GM23338 (cell line): ENCODE data around the gene CYFIP2. TPM values are rescaled to one million over a fixed set of nuclear protein-coding genes. Genes with fewer than 3 reads are reported as not detected.
A peak's percentile ranks its signal among the peaks of the same experiment; 100 is the strongest.

Experiments
- ATAC-seq: fragments of 200-7000 bp; cut with Tn5 transposase; 3 replicates; pipeline ENCODE4 v1.9.1; 2020
- DNase-seq: peaks from one replicate; pipeline ENCODE4 v3.0.0-alpha.2; 2015; ENCODE audit warnings: low spot score
- H2AFZ ChIP-seq: fragments of 200-600 bp; sonication (generic); 2 replicates; pipeline ENCODE4 v1.8.0; 2016; ENCODE audit warnings: antibody characterized with exemption, mild to moderate bottlenecking, moderate library complexity
- H3F3A ChIP-seq: fragments of 200-600 bp; sonication (generic); replicated peaks from 2 replicates; pipeline ENCODE4 v1.8.0; 2017; ENCODE audit warnings: antibody characterized with exemption, mixed run types, low read depth
- H3K27ac ChIP-seq: fragments of 200-600 bp; sonication (generic); 2 replicates; pipeline ENCODE4 v1.6.1; 2016; ENCODE audit warnings: low read depth
- H3K27me3 ChIP-seq: fragments of 200-600 bp; sonication (generic); 2 replicates; pipeline ENCODE4 v1.8.0; 2016; ENCODE audit warnings: mild to moderate bottlenecking, mixed run types, moderate library complexity; ENCODE audit not compliant: insufficient read depth
- H3K36me3 ChIP-seq: fragments of 200-600 bp; sonication (generic); 2 replicates; pipeline ENCODE4 v1.8.0; 2016; ENCODE audit warnings: mild to moderate bottlenecking; ENCODE audit not compliant: insufficient read depth
- H3K4me1 ChIP-seq: fragments of 200-600 bp; sonication (generic); 2 replicates; pipeline ENCODE4 v1.8.0; 2016; ENCODE audit warnings: mild to moderate bottlenecking, moderate library complexity; ENCODE audit not compliant: insufficient read depth
- H3K4me2 ChIP-seq: fragments of 200-600 bp; sonication (generic); 2 replicates; pipeline ENCODE4 v1.7.1; 2017; ENCODE audit warnings: mixed run types
- H3K4me3 ChIP-seq: fragments of 200-600 bp; sonication (generic); 2 replicates; pipeline ENCODE4 v1.6.1; 2016; ENCODE audit warnings: mixed run types
- H3K79me2 ChIP-seq: fragments of 200-600 bp; sonication (generic); replicated peaks from 2 replicates; pipeline ENCODE4 v1.8.0; 2017; ENCODE audit warnings: mild to moderate bottlenecking; ENCODE audit not compliant: insufficient read depth
- H3K9me2 ChIP-seq: fragments of 200-600 bp; sonication (generic); 2 replicates; pipeline ENCODE4 v1.8.0; 2017; ENCODE audit not compliant: insufficient read depth
- H4K20me1 ChIP-seq: fragments of 200-600 bp; sonication (generic); replicated peaks from 2 replicates; pipeline ENCODE4 v1.8.0; 2017; ENCODE audit warnings: mild to moderate bottlenecking; ENCODE audit not compliant: insufficient read depth
- H3K27ac Mint-ChIP-seq: 2 replicates; pipeline ENCODE4 v1.8.0; 2020; ENCODE audit warnings: inconsistent platforms, mild to moderate bottlenecking, moderate library complexity, mixed read lengths
- H3K27me3 Mint-ChIP-seq: 3 replicates; pipeline ENCODE4 v1.8.0; 2022; ENCODE audit warnings: low read depth, mild to moderate bottlenecking, moderate library complexity, mixed read lengths, inconsistent platforms; ENCODE audit not compliant: insufficient read depth, poor library complexity
- H3K36me3 Mint-ChIP-seq: 3 replicates; pipeline ENCODE4 v1.8.0; 2021; ENCODE audit warnings: low read depth, mild to moderate bottlenecking, inconsistent platforms, moderate library complexity, mixed read lengths
- H3K4me1 Mint-ChIP-seq: 3 replicates; pipeline ENCODE4 v1.8.0; 2020; ENCODE audit warnings: mild to moderate bottlenecking, inconsistent platforms, mixed read lengths
- H3K4me3 Mint-ChIP-seq: 3 replicates; pipeline ENCODE4 v1.8.0; 2021; ENCODE audit warnings: moderate library complexity, mild to moderate bottlenecking, inconsistent platforms, mixed read lengths
- H3K9me3 Mint-ChIP-seq: 3 replicates; pipeline ENCODE4 v1.8.0; 2020; ENCODE audit warnings: moderate library complexity, mild to moderate bottlenecking, inconsistent platforms, mixed read lengths
- CREB1 ChIP-seq: fragments of 250-450 bp; sonication (Bioruptor Pico); IDR thresholded peaks from 2 replicates; pipeline ENCODE4 v1.5.0; 2020; ENCODE audit warnings: low read depth, mild to moderate bottlenecking, moderate library complexity
- EZH2 ChIP-seq: fragments of 200-600 bp; sonication (generic); IDR thresholded peaks from one replicate; pipeline ENCODE4 v1.8.0; 2017; ENCODE audit warnings: antibody characterized with exemption, mild to moderate bottlenecking, low read depth; ENCODE audit not compliant: unreplicated experiment
- EZH2phosphoT487 ChIP-seq: fragments of 200-600 bp; sonication (generic); IDR thresholded peaks from one replicate; pipeline ENCODE4 v1.8.1; 2018; ENCODE audit warnings: antibody characterized with exemption; ENCODE audit not compliant: unreplicated experiment
- JUNB ChIP-seq: IDR thresholded peaks from one replicate; pipeline ENCODE4 v1.6.1; 2016; ENCODE audit warnings: antibody characterized with exemption; ENCODE audit not compliant: unreplicated experiment
- POLR2AphosphoS5 ChIP-seq: IDR thresholded peaks from 2 replicates; pipeline ENCODE4 v1.6.1; 2016; ENCODE audit warnings: antibody characterized with exemption, low read depth
- ZNF114 ChIP-seq: fragments of 250-450 bp; sonication (Bioruptor Pico); IDR thresholded peaks from 2 replicates; pipeline ENCODE4 v1.5.0; 2020; ENCODE audit warnings: mild to moderate bottlenecking, moderate library complexity
- ZNF331 ChIP-seq: fragments of 250-450 bp; sonication (Bioruptor Pico); IDR thresholded peaks from 2 replicates; pipeline ENCODE4 v1.5.0; 2020; ENCODE audit warnings: low read depth, mild to moderate bottlenecking, moderate library complexity
- ZNF462 ChIP-seq: fragments of 250-450 bp; sonication (Bioruptor Pico); IDR thresholded peaks from 2 replicates; pipeline ENCODE4 v1.5.0; 2020; ENCODE audit warnings: mild to moderate bottlenecking, moderate library complexity
- polyA plus RNA-seq: library from polyadenylated mRNA; unstranded; fragments of >200 nt; fragmentation: Nextera tagmentation; extraction: Ambion mirVana; gene quantifications from 2 replicates; pipeline ENCODE4 v1.2.1, GENCODE V29; 2016
- total RNA-seq: library from RNA; depleted of rRNA; stranded (reverse); fragments of >200 nt; shearing (Covaris generic); gene quantifications from 2 replicates; pipeline ENCODE4 v1.2.3, GENCODE V29; 2014
- TF ChIP-seq, protein P1 (sequence below), 2 experiments: fragments of 200-600 bp in 1 of 2; sonication (generic) in 1 of 2; conservative IDR thresholded peaks; 2 replicates each; pipeline versions ENCODE4 v1.5.1 to v1.6.1; 2016 to 2017; ENCODE audit warnings: antibody characterized with exemption in 2 of 2, low read depth in 2 of 2, mild to moderate bottlenecking in 2 of 2, moderate library complexity in 1 of 2

Gene CYFIP2
- total and polyA plus RNA-seq, 2 experiments from 2014 or later = 54.1 to 98.4 TPM

DNA sequence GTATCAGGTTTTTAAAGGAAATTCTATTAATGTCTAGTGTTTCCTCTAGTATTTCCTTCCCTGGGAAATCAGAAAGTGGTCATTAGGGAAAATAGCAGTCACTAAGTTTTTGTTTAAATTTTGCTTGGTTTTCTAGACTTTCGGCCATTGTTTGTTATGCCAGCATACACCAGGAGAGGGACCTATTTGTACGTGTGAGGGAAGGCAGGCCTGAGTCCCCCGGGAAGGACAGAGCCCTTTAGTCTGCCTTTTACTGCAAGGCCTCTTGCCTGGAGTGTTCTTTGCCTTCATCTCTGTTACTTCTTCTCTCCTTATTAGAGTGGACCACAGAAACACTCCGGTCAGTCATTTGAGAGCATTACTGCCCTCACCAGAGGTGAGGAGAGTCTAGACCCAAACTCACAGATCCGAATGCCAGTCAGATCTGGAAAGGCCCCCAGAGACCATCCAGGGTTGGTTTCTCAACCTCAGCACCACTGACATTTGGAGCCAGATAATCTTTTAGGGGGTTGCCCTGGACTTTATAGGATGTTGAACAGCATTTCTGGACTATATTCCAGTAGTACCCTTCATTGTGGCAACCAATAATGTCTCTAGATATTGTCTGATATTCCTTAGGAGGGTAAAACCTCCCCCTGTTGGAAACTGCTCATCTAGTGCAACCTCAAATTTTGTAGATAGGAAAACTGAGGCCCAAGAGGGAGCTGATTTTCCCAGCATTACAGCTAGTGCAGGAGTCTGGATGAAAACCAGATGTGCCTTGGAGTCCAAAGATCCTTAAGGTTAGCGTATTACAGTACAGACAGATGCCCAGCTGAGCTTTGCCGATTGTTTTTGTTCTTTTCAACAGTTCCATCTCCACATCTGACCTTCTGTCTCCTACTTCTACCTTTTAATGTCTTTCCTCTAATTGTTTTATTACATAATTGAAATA is 101.1 kb downstream of the CYFIP2 start:
- H3K4me1 ChIP-seq = no peaks in the 10 kb centered on the region; the same call in 1 of the 2 replicates
- H3K4me3 ChIP-seq = no peak overlapping the region
- Mint-ChIP-seq H3K4me1 (peaks cover 9% of the 10 kb centered on the region; the same call in 2 of the 3 replicates), H3K36me3 (peaks cover 8% of the 10 kb centered on the region; the same call in 2 of the 3 replicates), H3K4me3 (no peak overlapping the region), H3K27me3 (no peaks in the 10 kb centered on the region), H3K9me3 (no peaks in the 10 kb centered on the region; the same call in 2 of the 3 replicates), H3K27ac (no peak overlapping the region)
- DNase-seq = peak; percentile 71
- H3K79me2 ChIP-seq = no peaks in the 10 kb centered on the region
- no peaks in the 10 kb centered on the region for H3F3A ChIP-seq
- ATAC-seq = peak; percentile 74
- H4K20me1 ChIP-seq = no peaks in the 10 kb centered on the region
- TF ChIP-seq, protein P1, sequence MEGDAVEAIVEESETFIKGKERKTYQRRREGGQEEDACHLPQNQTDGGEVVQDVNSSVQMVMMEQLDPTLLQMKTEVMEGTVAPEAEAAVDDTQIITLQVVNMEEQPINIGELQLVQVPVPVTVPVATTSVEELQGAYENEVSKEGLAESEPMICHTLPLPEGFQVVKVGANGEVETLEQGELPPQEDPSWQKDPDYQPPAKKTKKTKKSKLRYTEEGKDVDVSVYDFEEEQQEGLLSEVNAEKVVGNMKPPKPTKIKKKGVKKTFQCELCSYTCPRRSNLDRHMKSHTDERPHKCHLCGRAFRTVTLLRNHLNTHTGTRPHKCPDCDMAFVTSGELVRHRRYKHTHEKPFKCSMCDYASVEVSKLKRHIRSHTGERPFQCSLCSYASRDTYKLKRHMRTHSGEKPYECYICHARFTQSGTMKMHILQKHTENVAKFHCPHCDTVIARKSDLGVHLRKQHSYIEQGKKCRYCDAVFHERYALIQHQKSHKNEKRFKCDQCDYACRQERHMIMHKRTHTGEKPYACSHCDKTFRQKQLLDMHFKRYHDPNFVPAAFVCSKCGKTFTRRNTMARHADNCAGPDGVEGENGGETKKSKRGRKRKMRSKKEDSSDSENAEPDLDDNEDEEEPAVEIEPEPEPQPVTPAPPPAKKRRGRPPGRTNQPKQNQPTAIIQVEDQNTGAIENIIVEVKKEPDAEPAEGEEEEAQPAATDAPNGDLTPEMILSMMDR (conservative IDR thresholded peaks at IDR 0.05; ENCODE audit: low read depth in 2 of 2) = peak; percentile 58 to 75
- TF ChIP-seq ZNF331 (CRISPR knock-in tag) = no peak
- H3K4me2 ChIP-seq = no peak overlapping the region
- H3K9me2 ChIP-seq = no peaks in the 10 kb centered on the region
- no peak overlapping the region for H3K27ac ChIP-seq
- no peaks in the 10 kb centered on the region for H3K36me3 ChIP-seq
- H2AFZ ChIP-seq = no peak overlapping the region
- H3K27me3 ChIP-seq = no peaks in the 10 kb centered on the region

DNA sequence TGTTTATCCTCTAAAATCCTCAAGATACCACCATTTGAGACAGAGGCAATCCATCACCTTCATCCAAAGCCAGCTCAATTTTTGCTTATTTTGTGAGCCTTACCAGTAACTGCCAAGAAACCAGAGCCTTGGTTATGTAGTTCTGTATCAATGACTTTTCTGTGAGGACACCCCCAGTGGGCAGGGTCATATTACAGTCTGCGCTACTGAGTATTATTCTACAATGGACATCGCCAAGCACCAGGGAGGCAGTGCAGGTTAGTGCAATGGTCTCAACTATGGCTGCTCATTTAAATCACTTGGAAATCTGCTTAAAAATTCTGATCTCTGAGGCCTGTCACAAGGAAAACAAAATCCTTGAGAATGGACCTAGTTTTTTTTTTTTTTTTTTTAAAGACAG is 103.6 kb downstream of the CYFIP2 start:
- Mint-ChIP-seq H3K9me3 (no peaks in the 10 kb centered on the region), H3K27ac (no peak overlapping the region), H3K36me3 (peaks cover 6% of the 10 kb centered on the region; the same call in 1 of the 3 replicates), H3K4me3 (no peak overlapping the region), H3K27me3 (peaks cover 1% of the 10 kb centered on the region), H3K4me1 (peaks cover 9% of the 10 kb centered on the region; the same call in 2 of the 3 replicates)
- no peak overlapping the region for H3K4me2 ChIP-seq
- H3K9me2 ChIP-seq = no peaks in the 10 kb centered on the region
- ATAC-seq (peak; percentile 41; the same call in 2 of the 3 replicates), DNase-seq (no peak)
- no peaks in the 10 kb centered on the region for H3K79me2 ChIP-seq
- no peak overlapping the region for H3K4me3 ChIP-seq
- H3K27me3 ChIP-seq = no peaks in the 10 kb centered on the region
- H3F3A ChIP-seq = no peaks in the 10 kb centered on the region
- H3K36me3 ChIP-seq = no peaks in the 10 kb centered on the region
- H3K27ac ChIP-seq = no peak overlapping the region
- H4K20me1 ChIP-seq = peaks cover 7% of the 10 kb centered on the region; the same call in 1 of the 2 replicates
- H3K4me1 ChIP-seq = no peaks in the 10 kb centered on the region; the same call in 1 of the 2 replicates
- no peak overlapping the region for H2AFZ ChIP-seq
- TF ChIP-seq ZNF114 (no peak), POLR2AphosphoS5 (no peak), ZNF331 (CRISPR knock-in tag) (no peak), CREB1 (no peak), EZH2phosphoT487 (no peak), ZNF462 (CRISPR knock-in tag) (no peak), EZH2 (no peak), JUNB (no peak)
- TF ChIP-seq, protein P1 (conservative IDR thresholded peaks at IDR 0.05; ENCODE audit: low read depth in 2 of 2) = no peak
